Keratinocyte (primary cell): ENCODE data around the gene ZSWIM6.

Experiments used
- EZH2 ChIP-seq: IDR thresholded peaks from one replicate; pipeline ENCODE4 v1.6.1; 2012; ENCODE audit warnings: inconsistent platforms, mild to moderate bottlenecking, low read length, moderate library complexity
- TF ChIP-seq, protein P1 (sequence below), 3 experiments: IDR thresholded peaks in 1 of 3; conservative IDR thresholded peaks in 1 of 3; optimal IDR thresholded peaks in 1 of 3; 2 replicates in 2 of 3; 3 replicates in 1 of 3; pipeline versions ENCODE3 to v1.5.1; 2011; ENCODE audit warnings: low read length in 3 of 3, mild to moderate bottlenecking in 3 of 3, moderate library complexity in 2 of 3, control low read depth in 1 of 3, inconsistent platforms in 1 of 3; ENCODE audit not compliant: insufficient read depth in 2 of 3; ENCODE audit errors: extremely low read depth in 1 of 3

DNA sequence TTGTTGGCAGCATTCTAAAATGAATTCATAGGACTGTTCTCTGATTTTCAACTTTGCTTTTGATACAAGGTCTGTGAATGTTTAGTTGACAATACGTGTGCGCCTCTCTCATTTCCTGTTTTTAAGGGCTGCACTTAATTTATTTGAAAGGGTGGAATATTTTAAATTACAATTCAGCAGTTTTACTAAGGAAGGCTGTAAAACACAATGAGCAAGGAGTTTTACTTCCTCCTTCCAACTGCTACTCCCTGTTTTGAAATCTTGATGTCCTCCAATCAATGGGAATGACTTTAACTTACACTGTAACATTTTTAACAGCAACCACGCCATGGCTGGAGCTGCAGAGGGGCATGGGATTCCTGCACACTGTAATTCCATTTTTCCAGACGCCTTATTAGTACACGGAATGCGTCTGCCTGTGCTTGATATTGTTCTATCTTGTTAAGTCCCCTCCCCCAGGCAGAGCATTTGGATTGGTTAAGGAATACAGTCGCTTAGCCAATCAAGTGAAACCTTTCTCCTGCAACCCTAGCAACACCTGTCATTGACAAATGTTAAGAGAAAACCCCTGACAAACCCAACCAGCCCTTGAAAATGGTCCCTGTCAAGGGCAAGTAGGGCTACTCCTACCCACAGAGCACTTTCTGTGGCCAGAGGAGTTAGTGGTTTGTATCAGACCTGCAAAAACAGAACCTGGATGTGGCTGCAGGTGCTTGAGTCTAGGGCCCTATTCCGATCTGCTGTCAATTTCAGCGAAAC is 12.5 kb upstream of the ZSWIM6 start:
- TF ChIP-seq, protein P1, sequence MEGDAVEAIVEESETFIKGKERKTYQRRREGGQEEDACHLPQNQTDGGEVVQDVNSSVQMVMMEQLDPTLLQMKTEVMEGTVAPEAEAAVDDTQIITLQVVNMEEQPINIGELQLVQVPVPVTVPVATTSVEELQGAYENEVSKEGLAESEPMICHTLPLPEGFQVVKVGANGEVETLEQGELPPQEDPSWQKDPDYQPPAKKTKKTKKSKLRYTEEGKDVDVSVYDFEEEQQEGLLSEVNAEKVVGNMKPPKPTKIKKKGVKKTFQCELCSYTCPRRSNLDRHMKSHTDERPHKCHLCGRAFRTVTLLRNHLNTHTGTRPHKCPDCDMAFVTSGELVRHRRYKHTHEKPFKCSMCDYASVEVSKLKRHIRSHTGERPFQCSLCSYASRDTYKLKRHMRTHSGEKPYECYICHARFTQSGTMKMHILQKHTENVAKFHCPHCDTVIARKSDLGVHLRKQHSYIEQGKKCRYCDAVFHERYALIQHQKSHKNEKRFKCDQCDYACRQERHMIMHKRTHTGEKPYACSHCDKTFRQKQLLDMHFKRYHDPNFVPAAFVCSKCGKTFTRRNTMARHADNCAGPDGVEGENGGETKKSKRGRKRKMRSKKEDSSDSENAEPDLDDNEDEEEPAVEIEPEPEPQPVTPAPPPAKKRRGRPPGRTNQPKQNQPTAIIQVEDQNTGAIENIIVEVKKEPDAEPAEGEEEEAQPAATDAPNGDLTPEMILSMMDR (optimal IDR thresholded peaks at IDR 0.05 in 1 of 3, IDR thresholded peaks at IDR 0.05 in 1 of 3, conservative IDR thresholded peaks at IDR 0.05 in 1 of 3; ENCODE audit: extremely low read depth in 1 of 3, insufficient read depth in 2 of 3, low read length in 3 of 3): no peak
- TF ChIP-seq EZH2: no peak
